ENCODE results near the gene FUS. TPM values are rescaled to one million over a fixed set of nuclear protein-coding genes. Genes with fewer than 3 reads are reported as not detected.

The FUS gene
- total and polyA plus RNA-seq, 9 of the 15 experiments (the other 6 are each of a cell fraction or from before 2014, with no cell fraction given): 43.9 to 575 (median 87.2) TPM

DNA sequence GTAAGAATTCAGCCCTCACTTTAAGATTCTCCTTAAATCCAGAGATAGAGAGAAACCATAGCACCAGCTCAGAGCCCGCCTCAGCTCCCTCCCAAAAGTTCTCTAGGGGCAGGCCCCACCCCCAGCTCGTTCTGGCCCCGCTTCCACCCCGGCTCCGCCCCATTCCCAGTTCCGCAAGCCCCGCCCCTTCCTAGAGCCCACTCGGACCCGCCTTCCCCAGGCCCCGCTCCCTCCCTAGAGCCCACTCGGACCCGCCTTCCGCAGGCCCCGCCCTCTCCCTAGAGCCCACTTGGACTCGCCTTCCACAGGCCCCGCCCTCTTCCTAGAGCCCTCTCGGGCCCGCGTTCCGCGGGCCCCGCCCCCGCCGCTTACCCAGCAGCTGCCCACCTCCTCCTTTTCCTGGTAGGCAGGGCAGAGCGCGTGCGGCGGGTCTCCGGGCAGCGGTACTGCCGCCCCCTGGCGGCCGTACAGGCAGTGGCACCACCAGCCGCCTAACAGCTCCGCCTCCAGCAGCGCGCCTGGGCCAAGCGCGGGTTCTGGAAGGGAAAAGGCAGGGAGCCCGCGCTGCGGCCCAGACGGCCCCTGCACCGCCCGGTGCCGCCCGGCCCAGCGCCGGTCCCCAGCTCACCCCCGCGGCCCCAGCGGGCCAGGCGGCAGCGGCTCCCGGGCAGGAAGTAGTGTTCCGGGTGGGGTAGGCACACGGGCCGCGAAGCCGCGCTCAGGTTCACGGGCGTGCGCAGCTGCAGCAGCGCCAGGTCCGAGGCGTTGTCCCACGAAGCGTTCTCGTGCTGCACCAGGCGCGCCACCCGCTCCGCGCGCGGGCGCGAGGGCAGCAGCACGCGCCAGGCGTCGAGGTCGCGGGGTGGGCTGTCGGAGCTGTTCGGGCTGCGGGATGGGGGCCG is 37.6 kb upstream of the FUS start (continued):
- peak; percentile 38 for TF ChIP-seq TBP (optimal IDR thresholded peaks at IDR 0.05; ENCODE audit: low read depth, low read length)
- peak; percentile 80 for TF ChIP-seq POLR2G (IDR thresholded peaks at IDR 0.05; ENCODE audit: low read depth, low read length)
- TF ChIP-seq, protein P1, sequence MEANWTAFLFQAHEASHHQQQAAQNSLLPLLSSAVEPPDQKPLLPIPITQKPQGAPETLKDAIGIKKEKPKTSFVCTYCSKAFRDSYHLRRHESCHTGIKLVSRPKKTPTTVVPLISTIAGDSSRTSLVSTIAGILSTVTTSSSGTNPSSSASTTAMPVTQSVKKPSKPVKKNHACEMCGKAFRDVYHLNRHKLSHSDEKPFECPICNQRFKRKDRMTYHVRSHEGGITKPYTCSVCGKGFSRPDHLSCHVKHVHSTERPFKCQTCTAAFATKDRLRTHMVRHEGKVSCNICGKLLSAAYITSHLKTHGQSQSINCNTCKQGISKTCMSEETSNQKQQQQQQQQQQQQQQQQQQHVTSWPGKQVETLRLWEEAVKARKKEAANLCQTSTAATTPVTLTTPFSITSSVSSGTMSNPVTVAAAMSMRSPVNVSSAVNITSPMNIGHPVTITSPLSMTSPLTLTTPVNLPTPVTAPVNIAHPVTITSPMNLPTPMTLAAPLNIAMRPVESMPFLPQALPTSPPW (CRISPR knock-in tag; IDR thresholded peaks at IDR 0.05): peak; percentile 94
- TF ChIP-seq GATAD2A (IDR thresholded peaks at IDR 0.05): peak; percentile 72; the same call in 1 of the 2 replicates
- TF ChIP-seq, protein P2, sequence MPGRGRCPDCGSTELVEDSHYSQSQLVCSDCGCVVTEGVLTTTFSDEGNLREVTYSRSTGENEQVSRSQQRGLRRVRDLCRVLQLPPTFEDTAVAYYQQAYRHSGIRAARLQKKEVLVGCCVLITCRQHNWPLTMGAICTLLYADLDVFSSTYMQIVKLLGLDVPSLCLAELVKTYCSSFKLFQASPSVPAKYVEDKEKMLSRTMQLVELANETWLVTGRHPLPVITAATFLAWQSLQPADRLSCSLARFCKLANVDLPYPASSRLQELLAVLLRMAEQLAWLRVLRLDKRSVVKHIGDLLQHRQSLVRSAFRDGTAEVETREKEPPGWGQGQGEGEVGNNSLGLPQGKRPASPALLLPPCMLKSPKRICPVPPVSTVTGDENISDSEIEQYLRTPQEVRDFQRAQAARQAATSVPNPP (IDR thresholded peaks at IDR 0.05; ENCODE audit: borderline replicate concordance, insufficient read depth, insufficient read length): no peak
- no peak for TF ChIP-seq ILK (tag; IDR thresholded peaks at IDR 0.05; ENCODE audit: borderline replicate concordance, low read depth)
- TF ChIP-seq TBL1XR1 (IDR thresholded peaks at IDR 0.05; ENCODE audit: low read length in 2 of 2): peak in 1 of 2 experiments; percentile 14; a peak in 1 of 4 replicates
- no peak for TF ChIP-seq ZFPM2 (CRISPR knock-in tag; IDR thresholded peaks at IDR 0.05)
- no peak for TF ChIP-seq PURB (CRISPR knock-in tag; IDR thresholded peaks at IDR 0.05; ENCODE audit: low read depth)
- TF ChIP-seq, protein P3, sequence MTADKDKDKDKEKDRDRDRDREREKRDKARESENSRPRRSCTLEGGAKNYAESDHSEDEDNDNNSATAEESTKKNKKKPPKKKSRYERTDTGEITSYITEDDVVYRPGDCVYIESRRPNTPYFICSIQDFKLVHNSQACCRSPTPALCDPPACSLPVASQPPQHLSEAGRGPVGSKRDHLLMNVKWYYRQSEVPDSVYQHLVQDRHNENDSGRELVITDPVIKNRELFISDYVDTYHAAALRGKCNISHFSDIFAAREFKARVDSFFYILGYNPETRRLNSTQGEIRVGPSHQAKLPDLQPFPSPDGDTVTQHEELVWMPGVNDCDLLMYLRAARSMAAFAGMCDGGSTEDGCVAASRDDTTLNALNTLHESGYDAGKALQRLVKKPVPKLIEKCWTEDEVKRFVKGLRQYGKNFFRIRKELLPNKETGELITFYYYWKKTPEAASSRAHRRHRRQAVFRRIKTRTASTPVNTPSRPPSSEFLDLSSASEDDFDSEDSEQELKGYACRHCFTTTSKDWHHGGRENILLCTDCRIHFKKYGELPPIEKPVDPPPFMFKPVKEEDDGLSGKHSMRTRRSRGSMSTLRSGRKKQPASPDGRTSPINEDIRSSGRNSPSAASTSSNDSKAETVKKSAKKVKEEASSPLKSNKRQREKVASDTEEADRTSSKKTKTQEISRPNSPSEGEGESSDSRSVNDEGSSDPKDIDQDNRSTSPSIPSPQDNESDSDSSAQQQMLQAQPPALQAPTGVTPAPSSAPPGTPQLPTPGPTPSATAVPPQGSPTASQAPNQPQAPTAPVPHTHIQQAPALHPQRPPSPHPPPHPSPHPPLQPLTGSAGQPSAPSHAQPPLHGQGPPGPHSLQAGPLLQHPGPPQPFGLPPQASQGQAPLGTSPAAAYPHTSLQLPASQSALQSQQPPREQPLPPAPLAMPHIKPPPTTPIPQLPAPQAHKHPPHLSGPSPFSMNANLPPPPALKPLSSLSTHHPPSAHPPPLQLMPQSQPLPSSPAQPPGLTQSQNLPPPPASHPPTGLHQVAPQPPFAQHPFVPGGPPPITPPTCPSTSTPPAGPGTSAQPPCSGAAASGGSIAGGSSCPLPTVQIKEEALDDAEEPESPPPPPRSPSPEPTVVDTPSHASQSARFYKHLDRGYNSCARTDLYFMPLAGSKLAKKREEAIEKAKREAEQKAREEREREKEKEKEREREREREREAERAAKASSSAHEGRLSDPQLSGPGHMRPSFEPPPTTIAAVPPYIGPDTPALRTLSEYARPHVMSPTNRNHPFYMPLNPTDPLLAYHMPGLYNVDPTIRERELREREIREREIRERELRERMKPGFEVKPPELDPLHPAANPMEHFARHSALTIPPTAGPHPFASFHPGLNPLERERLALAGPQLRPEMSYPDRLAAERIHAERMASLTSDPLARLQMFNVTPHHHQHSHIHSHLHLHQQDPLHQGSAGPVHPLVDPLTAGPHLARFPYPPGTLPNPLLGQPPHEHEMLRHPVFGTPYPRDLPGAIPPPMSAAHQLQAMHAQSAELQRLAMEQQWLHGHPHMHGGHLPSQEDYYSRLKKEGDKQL (CRISPR knock-in tag; IDR thresholded peaks at IDR 0.05; ENCODE audit: borderline replicate concordance): no peak
- TF ChIP-seq NRF1 (conservative IDR thresholded peaks at IDR 0.05 in 1 of 2, IDR thresholded peaks at IDR 0.05 in 1 of 2): peak; percentile 68 to 75
- TF ChIP-seq RFX7 (CRISPR knock-in tag; IDR thresholded peaks at IDR 0.05): no peak
